ENCODE results near the gene ADGRV1. TPM values are rescaled to one million over a fixed set of nuclear protein-coding genes. Genes with fewer than 3 reads are reported as not detected.

The ADGRV1 gene
- polyA plus RNA-seq, 3 donors: 0.18 to 0.33 TPM; not detected in 1

DNA sequence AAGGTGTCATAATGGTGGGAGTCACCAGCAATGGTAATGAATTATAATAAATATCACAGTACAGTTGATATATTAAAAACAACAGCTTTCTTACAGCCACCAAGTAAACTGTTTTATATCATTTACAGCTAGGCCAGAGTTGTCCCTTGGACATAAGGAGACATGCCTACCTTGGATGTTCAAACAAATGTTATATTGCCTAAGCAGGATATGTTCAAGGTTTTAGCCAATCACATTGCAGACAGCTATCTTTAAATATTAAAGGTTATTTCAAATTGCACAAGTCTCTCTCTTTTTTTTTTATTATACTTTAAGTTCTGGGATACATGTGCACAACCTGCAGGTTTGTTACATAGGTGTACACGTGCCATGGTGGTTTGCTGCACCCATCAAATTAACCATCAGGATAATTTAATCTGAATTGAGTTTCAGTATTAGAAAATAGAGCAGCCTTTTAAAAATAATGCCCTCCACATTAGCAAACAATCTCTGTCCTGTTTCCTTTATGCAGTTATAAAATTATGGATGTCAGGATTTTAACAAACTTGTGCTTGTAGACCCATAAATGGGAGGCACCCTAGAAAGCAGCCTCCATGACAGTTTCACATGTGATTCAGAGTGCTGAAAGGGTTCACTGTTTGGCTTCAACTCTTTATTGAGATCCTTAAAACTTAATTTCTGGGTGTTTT, 483.8 kb downstream of the ADGRV1 start:
- WGBS (ENCODE audit: insufficient coverage): no CpG with 5 or more reads among the region's 1 CpG
- H2AFZ ChIP-seq (ENCODE audit: insufficient read depth, low read depth, low read length, poor library complexity, severe bottlenecking): peak overlapping the region; percentile 61

DNA sequence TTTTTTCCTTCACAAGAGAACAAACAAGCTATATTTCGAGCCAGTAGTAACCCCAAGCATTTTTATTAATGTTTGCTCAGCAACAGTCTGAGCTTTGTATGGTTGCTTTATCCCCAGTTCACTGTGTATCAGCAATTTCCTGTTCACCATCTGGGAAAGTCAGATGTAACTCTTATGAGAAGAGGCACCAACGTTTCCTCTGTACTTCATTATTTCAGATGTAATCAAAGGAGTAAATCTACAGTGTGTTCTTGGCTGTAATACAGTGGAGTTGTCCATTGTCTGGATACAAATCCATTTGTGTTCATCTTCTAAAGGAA, 484.3 kb downstream of the ADGRV1 start:
- Histone ChIP-seq H3K36me3 (replicated peaks in 1 of 2; ENCODE audit: control insufficient read depth in 1 of 2, insufficient read depth in 2 of 2, low read length in 2 of 2) (no peaks in the 10 kb centered on the region), H3K4me2 (replicated peaks; ENCODE audit: extremely low read depth, low read length, poor library complexity, severe bottlenecking) (no peak overlapping the region), H3K4me3 (replicated peaks in 1 of 3; ENCODE audit: low read depth in 2 of 3, low read length in 3 of 3) (no peak overlapping the region), H4K20me1 (ENCODE audit: insufficient read depth, low read length) (no peaks in the 10 kb centered on the region), H2AFZ (ENCODE audit: insufficient read depth, low read depth, low read length, poor library complexity, severe bottlenecking) (peak overlapping the region; percentile 61), H3K9ac (ENCODE audit: insufficient read depth, low read length, poor library complexity, severe bottlenecking) (no peak overlapping the region), H3K4me1 (ENCODE audit: control insufficient read depth in 1 of 2, insufficient read depth in 2 of 2, low read length in 2 of 2) (peaks cover 0 to 5% of the 10 kb centered on the region in 2 donors), H3K27ac (ENCODE audit: low read depth in 1 of 2, low read length in 2 of 2) (no peak overlapping the region), H3K27me3 (ENCODE audit: control insufficient read depth in 2 of 2, insufficient read depth in 2 of 2, low read length in 2 of 2) (no peaks in the 10 kb centered on the region), H3K79me2 (ENCODE audit: insufficient read depth, low read length) (no peaks in the 10 kb centered on the region), H3K9me3 (replicated peaks in 1 of 2; ENCODE audit: control insufficient read depth in 1 of 2, insufficient read depth in 1 of 2, low read length in 2 of 2) (no peaks in the 10 kb centered on the region)
- intact Hi-C loops (cut with micrococcal nuclease): no loop called here
- Mint-ChIP-seq H3K36me3 (no peaks in the 10 kb centered on the region), H3K9me3 (peaks cover 0 to 11% (median 4%) of the 10 kb centered on the region in 7 donors), H3K4me1 (peaks cover 12% of the 10 kb centered on the region), H3K4me3 (no peak overlapping the region), H3K27ac (no peak overlapping the region), H3K27me3 (ENCODE audit: low read depth in 3 of 3) (no peaks in the 10 kb centered on the region)
- TF ChIP-seq, protein P1, sequence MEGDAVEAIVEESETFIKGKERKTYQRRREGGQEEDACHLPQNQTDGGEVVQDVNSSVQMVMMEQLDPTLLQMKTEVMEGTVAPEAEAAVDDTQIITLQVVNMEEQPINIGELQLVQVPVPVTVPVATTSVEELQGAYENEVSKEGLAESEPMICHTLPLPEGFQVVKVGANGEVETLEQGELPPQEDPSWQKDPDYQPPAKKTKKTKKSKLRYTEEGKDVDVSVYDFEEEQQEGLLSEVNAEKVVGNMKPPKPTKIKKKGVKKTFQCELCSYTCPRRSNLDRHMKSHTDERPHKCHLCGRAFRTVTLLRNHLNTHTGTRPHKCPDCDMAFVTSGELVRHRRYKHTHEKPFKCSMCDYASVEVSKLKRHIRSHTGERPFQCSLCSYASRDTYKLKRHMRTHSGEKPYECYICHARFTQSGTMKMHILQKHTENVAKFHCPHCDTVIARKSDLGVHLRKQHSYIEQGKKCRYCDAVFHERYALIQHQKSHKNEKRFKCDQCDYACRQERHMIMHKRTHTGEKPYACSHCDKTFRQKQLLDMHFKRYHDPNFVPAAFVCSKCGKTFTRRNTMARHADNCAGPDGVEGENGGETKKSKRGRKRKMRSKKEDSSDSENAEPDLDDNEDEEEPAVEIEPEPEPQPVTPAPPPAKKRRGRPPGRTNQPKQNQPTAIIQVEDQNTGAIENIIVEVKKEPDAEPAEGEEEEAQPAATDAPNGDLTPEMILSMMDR (IDR thresholded peaks at IDR 0.05): no peak
- no peak for DNase-seq
- WGBS (ENCODE audit: insufficient coverage): no CpG with 5 or more reads among the region's 2 CpGs

More for the DNA sequence above, 483.8 kb downstream of the ADGRV1 start:
- no peak overlapping the region for H3K4me3 ChIP-seq (replicated peaks in 1 of 3; ENCODE audit: low read depth in 2 of 3, low read length in 3 of 3)
- DNase-seq: no peak
- H3K36me3 Mint-ChIP-seq: no peaks in the 10 kb centered on the region
- no peak overlapping the region for H3K9ac ChIP-seq (ENCODE audit: insufficient read depth, low read length, poor library complexity, severe bottlenecking)
- intact Hi-C loops (cut with micrococcal nuclease): no loop called here
- peaks cover 0 to 5% of the 10 kb centered on the region in 2 donors for H3K4me1 ChIP-seq (ENCODE audit: control insufficient read depth in 1 of 2, insufficient read depth in 2 of 2, low read length in 2 of 2)
- no peak overlapping the region for H3K4me3 Mint-ChIP-seq
- no peak overlapping the region for H3K27ac Mint-ChIP-seq
- no peaks in the 10 kb centered on the region for H3K36me3 ChIP-seq (replicated peaks in 1 of 2; ENCODE audit: control insufficient read depth in 1 of 2, insufficient read depth in 2 of 2, low read length in 2 of 2)
- H4K20me1 ChIP-seq (ENCODE audit: insufficient read depth, low read length): no peaks in the 10 kb centered on the region
- H3K9me3 Mint-ChIP-seq: peaks cover 0 to 11% (median 4%) of the 10 kb centered on the region in 7 donors
- H3K4me1 Mint-ChIP-seq: peaks cover 12% of the 10 kb centered on the region
- H3K27me3 Mint-ChIP-seq (ENCODE audit: low read depth in 3 of 3): no peaks in the 10 kb centered on the region
- no peaks in the 10 kb centered on the region for H3K79me2 ChIP-seq (ENCODE audit: insufficient read depth, low read length)
- TF ChIP-seq, protein P1 (IDR thresholded peaks at IDR 0.05): no peak
- H3K9me3 ChIP-seq (replicated peaks in 1 of 2; ENCODE audit: control insufficient read depth in 1 of 2, insufficient read depth in 1 of 2, low read length in 2 of 2): no peaks in the 10 kb centered on the region
- no peaks in the 10 kb centered on the region for H3K27me3 ChIP-seq (ENCODE audit: control insufficient read depth in 2 of 2, insufficient read depth in 2 of 2, low read length in 2 of 2)
- no peak overlapping the region for H3K4me2 ChIP-seq (replicated peaks; ENCODE audit: extremely low read depth, low read length, poor library complexity, severe bottlenecking)
- no peak overlapping the region for H3K27ac ChIP-seq (ENCODE audit: low read depth in 1 of 2, low read length in 2 of 2)

Measured in CD14-positive monocyte (primary cell).